NCI-H2081 treated with DMSO at 0.1 percent for 48 hours (cell line): ENCODE results near the gene RPL32.
"Not testable (repeated sequence)": the region's sequence is repeated elsewhere in the genome, so short reads cannot be mapped to it uniquely, and the experiment has no call there.

ENCODE experiments used
- DNase-seq: peaks from one replicate; lab custom pipeline; 2025; lab: John Stamatoyannopoulos, UW

RPL32 gene

GRCh38 chr3:12841149-12841969, at the start of gene RPL32:
TSS of gene RPL32 (minus strand) at chr3:12841565. CDS start at chr3:12840237, 1,328 bp downstream.
- DNase-seq: peak; percentile 85

DNA sequence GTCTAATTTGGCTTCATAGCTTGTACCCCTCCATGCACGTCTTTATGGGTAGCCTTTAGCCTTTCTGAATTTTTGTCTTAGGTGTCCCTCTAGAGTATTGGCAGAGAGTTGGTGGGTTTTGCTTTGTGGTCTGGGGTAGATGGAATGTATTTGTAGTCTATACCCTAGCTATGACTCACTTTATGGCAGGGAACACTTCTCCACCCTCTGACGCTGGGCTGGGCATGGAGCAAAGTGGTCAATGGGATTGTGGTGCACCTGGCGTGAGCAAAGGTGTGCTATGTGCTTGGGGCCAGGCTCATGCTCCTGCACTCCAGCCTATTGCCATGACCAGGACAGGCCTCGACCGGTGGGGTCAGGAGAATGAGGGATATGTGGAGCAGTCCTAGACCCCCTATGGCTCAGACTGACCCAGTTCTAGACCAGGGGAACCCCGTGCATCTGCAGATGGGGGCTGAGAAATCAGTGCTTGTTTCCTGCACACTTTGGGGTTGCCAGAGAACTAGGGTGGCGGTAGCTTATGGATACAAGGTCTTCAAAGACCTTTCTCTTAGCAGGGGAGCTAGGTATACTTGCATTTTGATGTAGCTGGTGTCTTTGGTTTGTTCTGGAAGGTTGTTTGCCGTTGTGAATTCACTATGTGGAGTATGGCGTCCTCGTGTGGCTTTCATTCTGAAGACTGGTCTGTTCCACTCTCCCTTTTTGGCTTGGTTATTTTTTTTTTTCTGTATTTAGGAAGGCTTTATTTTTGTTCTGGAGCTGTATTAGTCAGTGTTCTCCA, 49.4 kb upstream of the RPL32 start:
- no peak for DNase-seq

DNA sequence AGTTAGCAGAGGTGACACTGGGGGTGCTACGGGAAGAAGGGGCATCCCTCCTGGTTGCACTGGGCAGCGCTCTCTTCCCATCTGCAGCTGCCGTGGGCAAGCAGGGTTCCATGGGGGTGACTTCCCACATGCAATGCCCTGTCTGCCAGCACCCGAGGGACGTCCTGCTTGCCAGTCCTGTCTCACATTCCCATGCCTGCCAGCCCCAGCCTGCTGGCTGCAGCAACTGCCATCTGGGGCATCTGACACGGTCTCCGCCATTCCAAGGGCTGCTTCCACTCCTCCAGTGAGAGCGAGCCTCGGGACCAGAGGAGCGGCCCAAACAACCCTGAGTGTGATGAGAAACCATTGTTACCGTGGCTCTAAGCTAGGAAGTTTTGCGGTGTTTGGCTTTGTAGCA, 45.4 kb upstream of the RPL32 start:
- no peak for DNase-seq

GRCh38 chr3:12886106-12886679, 44.8 kb upstream of the RPL32 start:
- DNase-seq: no peak

DNA sequence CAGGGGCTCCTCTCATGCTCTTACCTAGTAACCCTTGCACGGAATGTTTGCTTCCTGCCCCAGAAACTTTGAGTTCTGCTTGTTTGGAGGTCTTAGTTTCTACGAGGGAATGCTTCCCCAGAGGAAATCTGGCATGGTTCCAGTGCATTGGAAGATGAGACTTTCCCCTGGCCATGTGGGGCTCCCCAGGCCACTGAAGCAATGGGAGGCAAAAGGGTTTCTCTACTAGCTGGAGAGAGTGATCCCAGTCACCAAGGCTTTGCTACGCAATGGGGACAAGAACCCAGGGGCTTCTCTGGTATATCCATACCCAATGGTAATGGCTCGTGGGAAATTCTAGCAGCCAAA, 44.2 kb upstream of the RPL32 start:
- DNase-seq: no peak

DNA sequence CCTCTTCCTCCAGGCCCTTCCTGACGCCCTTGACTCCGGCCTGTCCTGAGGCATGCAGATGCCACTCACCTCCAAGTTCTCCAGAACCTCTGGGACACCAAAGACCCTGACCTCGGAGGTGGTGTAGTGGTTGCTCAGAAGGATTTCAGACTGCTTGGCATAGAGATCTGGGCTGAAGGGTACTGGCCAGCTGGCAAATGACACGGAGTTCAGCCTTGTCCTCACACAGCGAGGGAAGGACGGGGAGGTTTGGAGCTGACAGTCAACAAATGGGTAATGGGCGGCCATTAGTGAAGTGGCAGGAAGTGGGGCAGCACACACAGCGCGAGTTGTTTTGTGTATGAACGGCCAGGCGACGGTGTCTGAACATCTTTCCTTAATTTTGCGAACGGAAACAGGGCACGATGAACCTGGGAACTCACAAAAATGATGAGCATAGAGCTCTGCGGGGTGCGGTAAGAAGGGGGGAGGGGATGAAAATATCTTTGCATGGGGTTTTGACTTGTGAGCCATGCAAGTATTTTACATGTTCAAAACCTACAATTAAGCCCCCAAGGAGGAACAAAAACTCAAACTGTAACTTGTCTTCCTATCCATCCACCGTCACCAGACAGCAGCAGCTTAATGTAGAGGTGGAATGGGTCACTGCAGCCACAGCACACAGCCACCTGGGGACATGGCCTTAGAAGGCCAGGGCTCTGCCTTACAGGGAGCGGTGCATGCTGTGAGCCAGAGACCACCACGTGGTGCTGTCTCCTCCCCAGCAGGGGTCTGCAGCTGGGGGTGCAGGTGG, 43.6 kb upstream of the RPL32 start:
- no peak for DNase-seq

GRCh38 chr3:12884186-12884680, 42.9 kb upstream of the RPL32 start:
- DNase-seq: no peak

DNA sequence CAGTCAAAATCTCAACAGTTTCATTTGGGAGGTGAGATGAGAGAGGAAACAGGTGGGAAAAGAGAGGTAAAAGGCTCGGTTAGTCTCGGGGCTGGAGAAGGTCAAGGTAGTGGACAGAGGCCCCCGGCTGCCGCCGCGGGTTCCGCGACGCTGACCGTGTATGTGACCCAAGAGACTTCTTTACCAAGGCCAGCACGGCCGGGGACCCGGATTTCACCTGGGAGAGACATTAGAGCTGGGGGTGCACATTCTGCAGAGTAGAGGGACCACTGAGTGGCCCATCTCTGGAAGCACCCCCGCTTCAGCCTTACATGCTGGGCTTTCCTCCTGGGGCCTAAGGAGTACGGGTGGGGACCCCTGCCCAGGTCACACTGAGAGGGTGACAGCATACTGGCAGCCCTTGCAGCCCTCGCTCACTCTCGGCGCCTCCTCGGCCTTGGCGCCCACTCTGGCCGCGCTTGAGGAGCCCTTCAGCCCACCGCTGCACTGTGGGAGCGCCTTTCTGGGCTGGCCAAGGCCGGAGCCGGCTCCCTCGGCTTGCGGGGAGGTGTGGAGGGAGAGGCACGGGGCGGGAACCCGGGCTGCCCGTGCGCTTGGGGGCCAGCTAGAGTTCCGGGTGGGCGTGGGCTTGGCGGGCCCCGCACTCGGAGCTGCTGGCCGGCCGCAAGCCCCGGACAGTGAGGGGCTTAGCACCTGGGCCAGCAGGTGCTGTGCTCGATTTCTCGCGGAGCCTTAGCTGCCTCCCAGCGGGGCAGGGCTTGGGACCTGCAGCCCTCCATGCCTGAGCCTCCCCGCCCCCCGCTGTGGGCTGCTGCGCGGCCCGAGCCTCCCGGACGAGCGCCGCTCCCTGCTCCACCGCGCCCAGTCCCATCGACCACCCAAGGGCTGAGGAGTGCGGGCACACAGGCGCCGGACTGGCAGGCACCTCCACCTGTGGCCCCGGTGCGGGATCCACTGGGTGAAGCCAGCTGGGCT, 41.3 kb upstream of the RPL32 start:
- DNase-seq: no peak

- not testable (repeated sequence) for DNase-seq
These were observed 40.5 kb upstream of the RPL32 start for GRCh38 chr3:12881858-12882257.

DNA sequence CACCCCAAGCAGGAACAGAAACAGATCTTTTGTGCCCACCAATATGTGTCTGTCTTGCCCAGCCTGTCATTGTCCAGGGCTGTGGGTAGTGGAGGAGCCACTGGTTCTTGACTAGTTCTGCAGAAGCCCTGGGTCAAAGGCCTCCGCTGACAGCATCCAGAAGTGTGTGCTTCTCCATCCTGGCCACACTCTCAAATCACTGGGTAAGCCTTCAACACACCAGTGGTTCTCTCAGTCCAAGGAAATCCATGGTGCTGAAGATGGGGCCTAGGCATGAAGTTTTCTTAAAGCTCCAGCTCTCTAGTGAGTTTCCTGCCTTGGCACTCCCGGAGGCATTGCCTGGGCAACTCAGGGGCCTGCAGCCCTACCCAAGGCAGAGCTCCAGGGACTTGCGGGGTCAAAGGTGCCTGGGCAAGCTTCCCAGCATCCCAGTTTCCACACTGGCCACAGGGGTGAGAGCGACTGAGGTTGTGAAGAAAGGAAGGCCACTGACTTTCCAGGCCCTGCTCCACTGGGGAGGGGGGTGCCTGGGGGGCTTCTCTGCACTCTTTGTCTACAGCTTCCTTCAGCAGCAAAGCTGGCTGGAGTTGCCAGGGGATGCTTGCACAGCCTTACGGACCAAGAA, 37.9 kb upstream of the RPL32 start:
- no peak for DNase-seq

DNA sequence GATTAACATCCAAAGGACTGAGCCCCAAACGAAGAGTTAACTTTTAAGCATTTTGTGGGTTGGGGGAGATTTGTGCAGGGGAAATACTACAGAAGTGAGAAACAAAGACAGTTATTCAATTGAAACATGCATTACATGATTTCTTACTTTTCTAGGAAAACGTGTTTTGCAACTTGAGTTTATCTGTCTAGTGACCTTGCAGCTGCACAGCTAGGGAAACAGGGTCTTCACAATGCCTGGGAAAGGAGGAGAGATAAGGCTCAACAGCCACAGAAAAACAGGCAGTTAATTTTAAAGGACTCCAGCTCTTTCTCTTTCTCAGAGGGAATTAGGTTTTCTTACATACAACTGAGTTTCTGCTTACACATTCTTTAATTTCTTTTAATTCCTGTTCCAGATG, 37.4 kb upstream of the RPL32 start:
- DNase-seq: not testable (repeated sequence)

- DNase-seq: no peak
These were observed 36.8 kb upstream of the RPL32 start for GRCh38 chr3:12878141-12878574.

GRCh38 chr3:12877040-12877439, 35.7 kb upstream of the RPL32 start:
- no peak for DNase-seq

DNA sequence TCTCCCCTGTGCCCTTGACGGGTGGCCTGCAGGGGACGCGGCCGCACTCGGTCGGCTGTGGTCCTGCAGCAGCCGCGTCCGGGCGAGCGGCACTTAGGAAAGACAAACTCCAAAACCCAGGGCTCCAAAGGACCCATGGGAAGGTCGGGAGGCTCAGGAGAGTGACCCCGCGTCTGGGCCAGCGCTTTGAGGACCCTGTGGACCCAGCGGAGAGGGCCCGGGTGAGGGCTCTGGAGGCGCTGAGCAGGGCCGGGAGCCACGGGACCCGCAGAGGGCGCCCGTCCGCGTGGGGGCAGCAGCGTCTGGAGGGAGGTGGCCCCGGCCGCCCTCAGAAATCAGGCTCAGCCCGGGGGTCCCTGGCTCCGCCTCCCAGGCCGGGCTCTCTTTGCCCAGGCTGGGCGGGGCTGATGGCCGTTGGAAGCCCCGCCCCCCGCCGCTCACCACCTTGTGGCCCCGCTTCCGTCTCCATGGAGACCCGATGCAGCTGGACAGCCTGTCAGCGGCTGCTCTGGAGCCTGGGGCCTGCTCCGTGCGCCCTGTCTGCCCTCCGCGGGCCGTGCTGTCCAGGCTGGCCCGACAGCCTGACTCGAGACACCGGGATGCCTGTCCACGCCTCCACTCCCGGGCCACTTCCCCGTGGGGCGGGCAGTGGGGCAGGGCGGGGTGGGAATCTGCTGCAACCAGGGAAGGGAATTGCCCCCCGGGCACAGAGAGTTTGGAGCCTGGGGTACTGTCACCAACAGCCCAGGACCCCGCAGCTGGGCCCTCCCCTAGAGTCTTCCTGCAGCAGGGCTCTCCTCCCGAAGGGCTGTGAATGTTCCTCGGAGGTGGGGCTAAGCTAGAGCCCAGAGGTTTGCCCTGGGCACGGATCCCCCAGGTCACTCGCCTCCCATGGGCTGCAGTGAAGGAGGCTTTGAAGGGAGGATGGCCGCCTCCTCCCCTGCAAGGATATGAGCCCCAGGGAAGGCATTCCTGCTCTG, 34.8 kb upstream of the RPL32 start:
- no peak for DNase-seq

DNA sequence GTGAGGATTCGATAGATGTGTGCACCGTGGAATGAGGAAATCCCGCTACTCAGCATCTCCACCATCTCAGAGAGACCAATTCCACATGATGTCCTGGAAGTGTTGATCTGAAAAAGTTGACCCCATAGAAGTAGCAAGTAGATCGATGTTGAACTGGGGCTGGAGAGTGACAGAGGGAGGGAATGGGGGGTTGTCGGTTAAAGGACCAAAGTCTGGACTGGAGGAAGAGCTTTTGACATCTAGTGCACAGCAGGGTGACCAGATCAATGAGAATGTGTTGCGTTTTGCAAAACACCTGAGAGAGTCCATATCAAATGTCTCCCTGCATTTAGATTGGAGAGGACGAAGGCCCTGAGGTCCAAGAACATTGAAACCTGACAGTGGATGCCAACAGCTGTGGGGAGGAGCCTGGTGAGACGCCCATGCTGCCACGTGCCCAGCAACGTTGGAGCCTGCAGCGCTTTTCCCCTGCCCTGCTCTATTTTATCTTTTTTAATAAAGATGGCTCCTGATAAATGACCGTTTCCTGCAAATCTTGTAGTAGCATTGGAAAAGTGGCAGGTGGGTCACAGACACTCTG, 30.1 kb upstream of the RPL32 start:
- DNase-seq: no peak

- no peak for DNase-seq
These were observed 29.6 kb upstream of the RPL32 start for GRCh38 chr3:12870942-12871341.

DNA sequence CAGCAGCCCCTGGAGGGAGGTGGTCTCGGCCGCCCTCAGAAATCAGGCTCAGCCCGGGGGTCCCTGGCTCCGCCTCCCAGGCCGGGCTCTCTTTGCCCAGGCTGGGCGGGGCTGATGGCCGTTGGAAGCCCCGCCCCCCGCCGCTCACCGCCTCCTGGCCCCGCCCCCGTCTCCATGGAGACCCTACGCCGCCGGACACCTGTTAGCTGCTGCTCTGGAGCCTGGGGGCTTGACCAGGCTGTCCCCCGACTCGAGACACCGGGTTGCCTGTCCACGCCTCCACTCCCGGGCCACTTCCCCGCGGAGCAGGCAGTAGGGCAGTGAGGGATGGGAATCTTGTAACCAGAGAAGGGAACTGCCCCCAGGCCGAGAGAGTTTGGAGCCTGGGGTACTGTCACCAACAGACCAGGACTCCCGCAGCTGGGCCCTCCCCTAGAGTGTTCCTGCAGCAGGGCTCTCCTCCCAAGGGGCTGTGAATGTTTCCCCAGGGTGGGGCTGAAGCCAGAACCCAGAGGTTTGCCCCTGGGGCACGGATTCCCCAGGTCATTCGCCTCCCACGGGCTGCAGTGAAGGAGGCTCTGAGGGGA, 27.8 kb upstream of the RPL32 start:
- DNase-seq: no peak
